HFF-Myc (cell line): ENCODE results near the gene CAPZB.

Source experiments
- DNase-seq: peaks from one replicate; pipeline ENCODE4 v3.0.0-alpha.2; 2011; ENCODE audit warnings: low read depth; ENCODE audit errors: extremely low read depth
- H3K4me3 ChIP-seq: replicated peaks from 2 replicates; pipeline ENCODE4 v1.5.1; 2011; ENCODE audit warnings: low read depth, mild to moderate bottlenecking, control low read depth, low read length
- TF ChIP-seq, protein P1 (sequence below): IDR thresholded peaks from 2 replicates; pipeline ENCODE4 v1.5.1; 2012; ENCODE audit warnings: mild to moderate bottlenecking, low read depth, low read length, control low read depth; ENCODE audit errors: missing control alignments

Gene CAPZB

GRCh38 chr1:19450811-19451515, 34.4 kb downstream of the CAPZB start:
- no peak overlapping the region for H3K4me3 ChIP-seq
- DNase-seq, result peak; percentile 88
- TF ChIP-seq, protein P1, sequence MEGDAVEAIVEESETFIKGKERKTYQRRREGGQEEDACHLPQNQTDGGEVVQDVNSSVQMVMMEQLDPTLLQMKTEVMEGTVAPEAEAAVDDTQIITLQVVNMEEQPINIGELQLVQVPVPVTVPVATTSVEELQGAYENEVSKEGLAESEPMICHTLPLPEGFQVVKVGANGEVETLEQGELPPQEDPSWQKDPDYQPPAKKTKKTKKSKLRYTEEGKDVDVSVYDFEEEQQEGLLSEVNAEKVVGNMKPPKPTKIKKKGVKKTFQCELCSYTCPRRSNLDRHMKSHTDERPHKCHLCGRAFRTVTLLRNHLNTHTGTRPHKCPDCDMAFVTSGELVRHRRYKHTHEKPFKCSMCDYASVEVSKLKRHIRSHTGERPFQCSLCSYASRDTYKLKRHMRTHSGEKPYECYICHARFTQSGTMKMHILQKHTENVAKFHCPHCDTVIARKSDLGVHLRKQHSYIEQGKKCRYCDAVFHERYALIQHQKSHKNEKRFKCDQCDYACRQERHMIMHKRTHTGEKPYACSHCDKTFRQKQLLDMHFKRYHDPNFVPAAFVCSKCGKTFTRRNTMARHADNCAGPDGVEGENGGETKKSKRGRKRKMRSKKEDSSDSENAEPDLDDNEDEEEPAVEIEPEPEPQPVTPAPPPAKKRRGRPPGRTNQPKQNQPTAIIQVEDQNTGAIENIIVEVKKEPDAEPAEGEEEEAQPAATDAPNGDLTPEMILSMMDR, result no peak

DNA sequence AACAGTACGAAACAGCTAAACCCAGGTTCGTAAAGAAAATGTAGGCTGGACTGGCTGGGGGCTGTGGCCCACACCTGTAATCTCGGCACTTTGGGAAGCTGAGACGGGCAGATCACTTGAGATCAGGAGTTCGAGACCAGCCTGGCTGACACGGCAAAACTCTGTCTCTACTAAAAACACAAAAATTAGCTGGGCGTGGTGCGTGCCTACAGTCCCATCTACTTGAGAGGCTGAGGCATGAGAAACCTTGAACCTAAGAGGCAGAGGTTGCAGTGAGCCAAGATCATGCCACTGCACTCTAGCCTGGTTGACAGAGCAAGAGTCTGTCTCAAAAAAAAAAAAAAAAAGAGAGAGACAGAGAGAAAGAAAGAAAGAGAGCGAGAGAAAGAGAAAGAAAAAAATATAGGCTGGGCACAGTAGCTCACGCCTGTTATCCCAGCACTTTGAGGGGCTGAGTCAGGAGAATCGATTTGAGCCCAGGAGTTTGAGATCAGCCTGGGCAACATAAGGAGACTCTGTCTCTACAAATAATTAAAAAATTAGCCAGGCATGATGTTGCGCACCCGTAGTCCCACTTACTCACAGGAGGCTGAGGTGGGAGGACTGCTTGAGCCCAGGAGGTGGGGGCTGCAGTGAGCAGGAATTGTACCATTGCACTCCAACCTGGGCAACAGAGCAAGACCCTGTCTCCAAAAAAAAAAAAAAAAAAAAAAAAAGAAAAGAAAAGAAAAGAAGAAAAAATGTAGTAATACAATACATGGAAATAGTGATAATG, 35.7 kb downstream of the CAPZB start:
- no peak overlapping the region for H3K4me3 ChIP-seq
- TF ChIP-seq, protein P1, result no peak
- no peak for DNase-seq

DNA sequence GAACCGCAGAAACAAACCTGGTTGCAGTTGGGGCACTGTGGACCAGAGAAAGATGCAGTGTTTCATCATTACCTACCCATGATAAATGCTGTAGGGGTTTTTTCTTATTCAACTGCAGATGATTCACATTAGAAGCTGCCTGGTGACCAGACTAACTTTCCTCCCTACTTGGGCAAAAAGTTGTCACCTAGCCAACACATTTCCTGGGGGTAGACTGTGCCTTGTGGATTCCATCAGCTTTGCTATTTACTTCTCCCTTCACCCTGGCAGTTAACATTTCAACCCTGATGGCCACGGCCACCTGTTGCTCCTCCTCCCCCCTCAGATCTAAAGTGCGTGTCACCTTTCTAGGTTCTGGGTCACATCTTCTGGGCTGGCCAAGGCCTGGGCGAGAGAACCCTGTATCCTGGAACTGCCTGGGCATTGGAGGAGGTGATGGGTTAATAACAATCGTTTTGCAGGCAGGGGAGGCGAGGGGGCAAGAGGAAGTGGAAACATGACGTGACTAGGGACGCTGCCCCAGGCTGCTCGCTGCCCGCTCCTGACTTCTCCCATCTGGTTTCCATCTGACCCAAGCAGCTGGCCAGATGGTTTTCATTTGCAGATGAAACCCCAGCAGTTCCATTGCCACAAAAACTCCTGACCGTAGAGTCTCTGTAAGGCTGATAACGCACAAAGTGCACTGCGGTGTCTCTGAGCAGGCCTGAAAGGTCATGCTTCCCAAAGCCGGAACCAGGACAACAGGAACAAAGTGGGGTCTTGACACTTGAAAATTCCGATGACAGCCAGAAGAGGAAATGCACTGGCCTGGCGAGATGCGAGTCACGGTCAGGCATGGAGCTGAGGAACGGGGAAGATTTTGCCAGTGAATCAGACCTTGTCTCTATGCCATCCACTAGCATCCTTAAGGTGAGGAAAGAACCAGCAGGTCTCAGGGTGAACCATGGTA, 36.6 kb downstream of the CAPZB start:
- H3K4me3 ChIP-seq, result 0 out of 2 replicates have a peak overlapping the region, but pooled peaks have one; percentile 5
- peak; percentile 97 for DNase-seq

DNA sequence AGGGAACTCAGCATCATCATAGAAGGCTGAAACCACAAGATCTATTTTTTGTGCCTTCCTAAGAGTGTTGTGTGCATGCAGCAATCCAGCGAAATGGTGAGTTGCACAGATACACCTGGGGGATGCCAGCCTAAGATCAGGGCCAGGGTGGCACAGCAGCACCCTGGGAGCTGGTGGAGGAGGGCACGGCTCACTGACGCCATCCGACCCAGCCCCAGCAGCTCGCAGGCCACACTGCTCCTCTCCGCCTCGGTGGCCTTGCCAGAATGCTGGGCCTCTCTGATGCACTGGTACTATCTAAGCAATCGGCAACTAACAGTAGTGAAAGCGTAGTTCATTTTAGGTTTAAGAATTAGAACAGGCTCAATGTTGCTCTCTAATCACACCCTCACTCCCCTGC, 37.8 kb downstream of the CAPZB start:
- TF ChIP-seq, protein P1, result no peak
- no peak for DNase-seq
- no peak overlapping the region for H3K4me3 ChIP-seq

More for the DNA sequence above, 36.6 kb downstream of the CAPZB start:
- TF ChIP-seq, protein P1, result no peak

DNA sequence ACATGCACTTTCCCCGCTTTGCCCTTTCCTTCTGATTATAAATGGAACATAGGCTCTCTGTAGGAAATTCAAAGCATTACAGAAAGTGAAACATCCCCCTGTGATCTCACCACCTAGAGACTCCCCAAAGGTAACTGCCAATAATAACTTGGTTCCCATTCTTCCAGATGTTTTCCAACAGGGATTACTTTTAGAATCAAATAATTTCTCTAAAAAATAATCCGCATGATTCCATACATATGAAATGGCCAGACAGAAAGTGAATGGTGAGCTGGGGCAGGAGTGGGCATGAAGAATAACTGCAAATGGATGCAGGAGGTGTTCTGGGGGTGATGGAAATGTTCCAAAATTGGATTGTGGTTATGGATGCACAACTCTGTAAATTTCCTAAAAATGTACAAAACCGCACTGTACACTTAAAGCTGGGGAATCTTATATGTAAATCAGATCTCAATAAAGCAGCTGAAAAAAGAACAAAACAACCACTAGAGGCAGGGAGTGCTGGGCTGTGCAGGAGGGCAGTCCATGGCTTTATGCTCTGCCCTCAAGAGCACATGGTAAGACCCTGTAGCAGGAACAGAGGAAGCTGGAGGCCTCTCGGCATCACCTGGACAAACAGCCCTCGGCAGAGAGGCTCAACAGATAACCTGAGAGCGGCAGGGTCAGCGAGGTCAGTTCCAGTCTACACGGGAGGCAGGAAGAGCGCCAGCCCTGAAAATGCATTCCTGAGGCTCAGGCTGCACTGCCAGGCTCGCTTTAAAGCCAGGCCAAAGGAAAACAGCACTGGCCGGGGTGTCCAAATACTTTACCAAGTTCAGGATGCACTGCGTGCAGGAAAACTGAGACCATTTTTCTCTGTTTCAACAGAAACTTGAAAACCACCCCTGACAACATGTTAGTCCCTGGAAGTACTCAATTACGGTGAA, 39.7 kb downstream of the CAPZB start:
- no peak for DNase-seq
- peak overlapping the region; percentile 4; the same call in 1 of the 2 replicates for H3K4me3 ChIP-seq
- TF ChIP-seq, protein P1, result peak; percentile 40
